Endodermal cell (in vitro differentiated cells): Measurements from ENCODE around the gene KIAA2012. TPM values are rescaled to one million over a fixed set of nuclear protein-coding genes. Genes with fewer than 3 reads are reported as not detected.

Source experiments
- DNase-seq: peaks from one replicate; pipeline ENCODE4 v3.0.0-alpha.2; 2017
- H3K27ac ChIP-seq: 2 replicates; pipeline ENCODE4 v1.5.1; 2013; ENCODE audit warnings: mild to moderate bottlenecking, low read depth, low read length, moderate library complexity
- H3K27me3 ChIP-seq: 2 replicates; pipeline ENCODE4 v1.6.1; 2013; ENCODE audit warnings: mild to moderate bottlenecking, low read length, moderate library complexity; ENCODE audit not compliant: insufficient read depth, control insufficient read depth, poor library complexity, severe bottlenecking
- H3K36me3 ChIP-seq: 2 replicates; pipeline ENCODE4 v1.7.0; 2013; ENCODE audit warnings: mild to moderate bottlenecking, low read length, moderate library complexity; ENCODE audit not compliant: control insufficient read depth, insufficient read depth
- H3K4me1 ChIP-seq: one replicate; pipeline ENCODE4 v1.7.0; 2013; ENCODE audit warnings: low read length; ENCODE audit not compliant: control insufficient read depth, insufficient read depth
- H3K4me3 ChIP-seq: 2 replicates; pipeline ENCODE4 v1.5.1; 2013; ENCODE audit warnings: mild to moderate bottlenecking, low read length, moderate library complexity
- H3K9ac ChIP-seq: 2 replicates; pipeline ENCODE4 v1.6.1; 2013; ENCODE audit warnings: mild to moderate bottlenecking, low read length, moderate library complexity; ENCODE audit not compliant: poor library complexity, severe bottlenecking; ENCODE audit errors: extremely low read depth
- H3K9me3 ChIP-seq: 2 replicates; pipeline ENCODE4 v1.6.1; 2013; ENCODE audit warnings: mild to moderate bottlenecking, low read length, moderate library complexity; ENCODE audit not compliant: control insufficient read depth
- H3K27ac Mint-ChIP-seq: 2 replicates; pipeline ENCODE4 v1.8.0; 2020; ENCODE audit warnings: mixed read lengths
- H3K27me3 Mint-ChIP-seq: 2 replicates; pipeline ENCODE4 v1.8.0; 2021; ENCODE audit warnings: mild to moderate bottlenecking, mixed read lengths; ENCODE audit not compliant: insufficient read depth
- H3K36me3 Mint-ChIP-seq: 2 replicates; pipeline ENCODE4 v1.8.0; 2020; ENCODE audit warnings: low read depth, mixed read lengths
- H3K4me1 Mint-ChIP-seq: 2 replicates; pipeline ENCODE4 v1.8.0; 2020; ENCODE audit warnings: mixed read lengths
- H3K4me3 Mint-ChIP-seq: 2 replicates; pipeline ENCODE4 v1.8.0; 2020; ENCODE audit warnings: mild to moderate bottlenecking, moderate library complexity, mixed read lengths
- H3K9me3 Mint-ChIP-seq: 2 replicates; pipeline ENCODE4 v1.8.0; 2020; ENCODE audit warnings: mild to moderate bottlenecking, mixed read lengths
- CTCF ChIP-seq: fragments of 200-600 bp; sonication (generic); conservative IDR thresholded peaks from 2 replicates; pipeline ENCODE4 v1.5.0; 2021; ENCODE audit warnings: antibody characterized with exemption, mild to moderate bottlenecking
- WGBS, 2 experiments: methylation state at CpG; one replicate each; pipeline versions ENCODE4 v1.1.5 to v1.1.7; 2013; ENCODE audit warnings: missing lambda C conversion rate in 2 of 2, mixed read lengths in 1 of 2; ENCODE audit not compliant: insufficient coverage in 1 of 2, insufficient read length in 1 of 2; 5-methylcytosine and 5-hydroxymethylcytosine counted together
- total RNA-seq, 2 donors: library from RNA; stranded (reverse); fragmentation: NEBNext Ultra II Directional in 1 of 2; extraction: Animal tissue kit (Norgen Biotek cat#: 25700) in 1 of 2; gene quantifications; 2 replicates in 1 of 2; 3 replicates in 1 of 2; pipeline ENCODE4 v1.2.1, GENCODE V29; 2021

Gene KIAA2012
- total RNA-seq, 2 donors from 2014 or later, result 0.62 to 1.0 TPM

GRCh38 chr2:202215179-202215578 is 142.1 kb downstream of the KIAA2012 start:
- Mint-ChIP-seq H3K27me3 (no peaks in the 10 kb centered on the region), H3K9me3 (no peaks in the 10 kb centered on the region), H3K4me1 (no peaks in the 10 kb centered on the region), H3K4me3 (no peak overlapping the region), H3K27ac (no peak overlapping the region), H3K36me3 (peaks cover 52% of the 10 kb centered on the region)
- DNase-seq, result no peak
- no CpG with 5 or more reads among the region's 1 CpG for WGBS, 2 experiments
- Histone ChIP-seq H3K4me3 (no peak overlapping the region), H3K27ac (no peak overlapping the region), H3K36me3 (peaks cover 58% of the 10 kb centered on the region), H3K9me3 (no peaks in the 10 kb centered on the region), H3K4me1 (no peaks in the 10 kb centered on the region), H3K27me3 (no peaks in the 10 kb centered on the region), H3K9ac (no peak overlapping the region)
- no peak for TF ChIP-seq CTCF

- H3K36me3 Mint-ChIP-seq, result peaks cover 57% of the 10 kb centered on the region
- no peak overlapping the region for H3K4me3 Mint-ChIP-seq
- no peak overlapping the region for H3K4me3 ChIP-seq
- H3K9me3 Mint-ChIP-seq, result no peaks in the 10 kb centered on the region
- 46 to 60% methylated on average over 1 of the region's 1 CpG for WGBS, 2 experiments
- H3K36me3 ChIP-seq, result peaks cover 49% of the 10 kb centered on the region
- H3K27ac ChIP-seq, result peak overlapping the region; percentile 51
- H3K4me1 ChIP-seq, result no peaks in the 10 kb centered on the region
- no peaks in the 10 kb centered on the region for H3K27me3 Mint-ChIP-seq
- no peaks in the 10 kb centered on the region for H3K9me3 ChIP-seq
- peak overlapping the region; percentile 39 for H3K27ac Mint-ChIP-seq
- no peak for DNase-seq
- H3K9ac ChIP-seq, result no peak overlapping the region
- H3K4me1 Mint-ChIP-seq, result peaks cover 6% of the 10 kb centered on the region
- H3K27me3 ChIP-seq, result no peaks in the 10 kb centered on the region
- TF ChIP-seq CTCF, result no peak
Measured at GRCh38 chr2:202221873-202222272, 148.8 kb downstream of the KIAA2012 start.

- H3K4me3 Mint-ChIP-seq, result peak overlapping the region; percentile 97
- Histone ChIP-seq H3K27ac (peak overlapping the region; percentile 89), H3K9ac (peak overlapping the region; percentile 96), H3K27me3 (no peaks in the 10 kb centered on the region), H3K36me3 (peaks cover 12% of the 10 kb centered on the region), H3K9me3 (no peaks in the 10 kb centered on the region), H3K4me1 (no peaks in the 10 kb centered on the region), H3K4me3 (peak overlapping the region; percentile 99)
- peaks cover 18% of the 10 kb centered on the region for H3K4me1 Mint-ChIP-seq
- no peak for TF ChIP-seq CTCF
- no peaks in the 10 kb centered on the region for H3K27me3 Mint-ChIP-seq
- no peak for DNase-seq
- H3K9me3 Mint-ChIP-seq, result no peaks in the 10 kb centered on the region
- peaks cover 8% of the 10 kb centered on the region for H3K36me3 Mint-ChIP-seq
- WGBS, 2 experiments, result 0% methylated on average over 5 to 30 of the region's 30 CpGs
- H3K27ac Mint-ChIP-seq, result peak overlapping the region; percentile 96
Measured at GRCh38 chr2:202237787-202238233, 164.8 kb downstream of the KIAA2012 start.
